ENCODE results near the gene AMPD2.
"Not testable (repeated sequence)": the region's sequence is repeated elsewhere in the genome, so short reads cannot be mapped to it uniquely, and the experiment has no call there.

AMPD2 gene

GRCh38 chr1:109678637-109679036, 59.0 kb downstream of the AMPD2 start:
- not testable (repeated sequence) for DNase-seq (ENCODE audit: low read depth in 2 of 2)

Measured in stimulated activated CD8-positive, alpha-beta memory T cell treated with anti-CD3 and anti-CD28 coated beads, Interleukin-2, amount 100 ng/mL, for 48 hours (primary cell).